Ecto neural progenitor cell (in vitro differentiated cells): ENCODE results near the gene TBC1D21.
"Not testable (repeated sequence)": the region's sequence is repeated elsewhere in the genome, so short reads cannot be mapped to it uniquely, and the experiment has no call there.

ENCODE experiments used
- DNase-seq: peaks from one replicate; pipeline ENCODE4 v3.0.0-alpha.2; 2018; ENCODE audit warnings: low spot score

TBC1D21 gene

DNA sequence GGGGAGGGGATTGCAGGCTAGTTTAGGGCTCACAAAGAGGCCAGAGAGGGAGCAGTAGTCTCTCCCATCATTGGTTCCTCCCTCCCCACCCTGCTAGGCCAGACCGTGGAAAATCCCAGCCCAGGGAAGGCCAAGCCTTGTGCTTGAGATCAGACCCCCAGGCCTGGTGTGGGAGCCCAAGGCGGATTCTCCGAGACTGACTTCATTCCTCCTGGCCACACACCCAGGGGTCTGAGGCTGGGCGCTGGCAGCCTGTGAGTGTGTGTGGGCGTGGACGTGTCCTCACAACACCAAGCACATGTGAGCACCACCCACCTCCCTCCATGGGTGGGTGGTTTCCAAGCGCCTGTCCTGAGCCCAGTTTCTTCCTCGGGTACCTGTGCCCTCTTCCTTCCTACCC is 57.0 kb downstream of the TBC1D21 start:
- DNase-seq = no peak

DNA sequence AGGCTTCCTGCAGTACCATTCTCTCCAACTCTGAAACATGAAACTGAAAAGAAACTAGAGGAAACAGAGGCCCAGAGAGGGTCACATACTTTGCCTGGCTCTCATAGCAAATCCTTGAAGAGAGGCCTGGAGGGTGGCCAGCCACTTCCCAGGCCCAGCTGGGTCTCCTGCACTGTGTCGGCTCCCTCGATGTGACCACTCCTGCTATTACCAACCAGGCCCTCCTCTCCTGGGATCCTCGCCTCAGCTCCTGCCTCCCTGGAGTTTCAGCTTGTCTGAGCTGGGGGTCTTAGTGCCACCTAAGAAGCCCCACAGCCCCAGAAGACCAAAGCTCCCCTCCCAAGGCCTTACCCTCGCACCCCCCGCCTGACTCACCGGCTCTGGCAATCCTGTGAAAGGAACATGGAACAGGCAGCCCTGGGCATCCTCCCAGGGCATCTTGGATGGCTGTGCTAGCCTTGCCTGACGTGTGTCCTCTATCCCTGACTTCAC is 57.5 kb downstream of the TBC1D21 start:
- DNase-seq = no peak

DNA sequence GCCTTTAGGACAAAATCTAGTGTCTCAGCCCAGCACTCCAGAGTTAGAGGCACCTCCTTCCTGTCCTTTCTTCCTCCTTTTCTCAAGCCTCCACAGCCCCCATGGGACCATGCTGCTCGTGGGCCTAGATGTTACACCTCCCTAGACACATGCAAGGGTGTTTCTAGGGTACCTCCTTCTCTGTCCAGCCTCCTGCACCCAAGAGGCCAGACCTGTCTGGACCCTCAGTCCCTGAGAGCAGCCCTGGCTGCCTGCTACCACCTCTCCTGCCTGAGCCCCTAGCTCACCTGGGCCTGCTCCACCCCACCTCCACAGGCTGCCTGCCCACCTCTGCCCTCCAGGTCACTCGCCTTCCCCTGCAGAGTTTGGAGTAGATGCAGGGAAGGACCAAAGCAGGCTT is 58.1 kb downstream of the TBC1D21 start:
- DNase-seq = no peak

DNA sequence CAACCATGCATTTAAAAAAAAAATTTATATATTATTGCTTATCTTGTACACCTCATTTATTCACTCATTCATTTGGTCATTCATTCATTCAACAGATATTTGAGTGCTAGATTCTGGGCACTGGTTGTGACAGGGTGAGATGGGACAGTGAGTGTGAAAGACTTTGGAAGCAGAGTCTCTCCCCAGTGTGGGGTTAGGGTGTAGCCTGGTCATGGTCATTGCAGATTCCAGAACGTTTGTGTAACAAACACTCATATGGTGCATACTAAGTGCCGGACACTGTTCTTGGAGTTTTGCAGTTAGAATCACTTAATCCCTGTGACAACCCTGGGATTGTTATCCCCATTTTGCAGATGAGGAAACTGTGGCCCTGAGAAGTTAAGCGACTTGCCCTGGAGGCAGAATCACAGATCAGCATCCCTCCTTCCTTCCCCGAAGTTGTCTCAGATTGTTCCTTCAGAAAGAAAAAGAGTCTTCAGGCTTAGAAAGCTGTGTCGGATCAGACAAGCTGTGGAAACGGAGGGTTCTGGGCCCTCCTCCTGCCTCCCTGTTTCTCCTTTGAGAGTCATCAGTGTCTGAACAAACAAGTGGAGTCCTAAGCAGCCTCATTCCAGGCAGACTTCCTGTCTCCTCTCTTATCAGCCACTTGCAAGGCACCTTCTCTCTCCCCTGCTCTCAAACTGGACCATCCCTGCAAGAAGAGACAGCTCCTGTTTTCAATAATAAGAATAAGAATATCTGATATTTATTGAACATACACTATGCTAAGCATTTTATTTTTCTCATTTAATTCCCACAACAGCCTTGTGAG is 59.2 kb downstream of the TBC1D21 start:
- DNase-seq = no peak

DNA sequence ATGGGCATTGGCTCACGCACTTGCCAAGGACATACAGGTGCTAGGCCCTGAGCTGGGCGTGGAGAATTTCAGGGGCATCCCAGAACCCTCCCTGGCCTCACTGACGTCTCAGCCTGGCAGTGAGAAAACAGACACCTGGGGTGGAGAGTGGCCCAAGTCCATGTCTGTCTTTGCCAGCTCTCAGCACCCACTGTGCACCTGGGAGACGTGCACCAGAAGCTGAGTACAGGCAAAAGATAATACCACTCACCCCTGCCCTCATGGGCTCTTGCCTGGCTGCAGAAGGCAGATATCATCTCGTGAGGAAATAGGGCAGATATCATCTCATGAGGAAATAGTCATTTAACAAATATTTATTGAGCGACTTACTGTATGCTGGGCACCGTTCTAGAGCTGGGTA is 60.9 kb downstream of the TBC1D21 start:
- DNase-seq = no peak

DNA sequence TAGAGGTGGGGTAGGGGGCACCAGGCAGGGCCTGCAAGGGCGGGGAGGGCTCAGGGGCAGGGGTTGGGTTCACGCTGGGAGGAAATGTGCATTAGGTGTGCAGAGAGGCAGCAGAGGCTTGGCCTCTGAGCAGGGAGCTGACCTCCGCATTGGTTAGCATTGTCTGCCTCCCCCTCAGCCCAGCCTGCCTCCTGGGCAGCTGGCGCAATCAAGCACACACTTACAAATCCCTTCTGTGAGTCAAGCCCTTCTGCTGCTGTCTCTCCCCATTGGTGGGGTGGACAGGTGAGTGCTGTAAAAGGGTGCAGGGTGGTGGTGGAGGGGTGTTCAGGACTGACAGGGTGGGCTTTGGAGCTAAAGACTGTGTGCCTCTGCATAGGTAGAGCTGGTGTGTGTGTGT is 62.2 kb downstream of the TBC1D21 start:
- DNase-seq = no peak

DNA sequence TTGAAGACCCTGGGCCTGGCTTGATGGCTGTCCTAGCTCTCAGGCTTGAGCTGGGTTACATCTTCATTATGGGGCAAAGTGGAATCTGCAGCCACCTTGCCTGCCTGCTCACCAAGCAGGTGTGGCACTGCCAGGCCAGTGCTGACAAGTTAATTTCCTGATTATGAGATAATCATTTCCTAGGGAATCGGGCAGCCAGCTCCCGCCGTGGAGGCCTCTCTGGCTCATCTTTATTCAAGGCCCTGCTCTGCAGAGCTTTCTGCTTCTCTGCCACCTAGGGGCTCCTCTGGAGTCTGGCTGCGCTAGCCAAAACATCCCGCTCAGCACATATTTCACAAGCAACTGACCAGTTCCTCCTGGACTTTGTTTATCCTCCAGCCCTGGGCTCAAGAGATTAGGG is 62.8 kb downstream of the TBC1D21 start:
- DNase-seq = no peak

DNA sequence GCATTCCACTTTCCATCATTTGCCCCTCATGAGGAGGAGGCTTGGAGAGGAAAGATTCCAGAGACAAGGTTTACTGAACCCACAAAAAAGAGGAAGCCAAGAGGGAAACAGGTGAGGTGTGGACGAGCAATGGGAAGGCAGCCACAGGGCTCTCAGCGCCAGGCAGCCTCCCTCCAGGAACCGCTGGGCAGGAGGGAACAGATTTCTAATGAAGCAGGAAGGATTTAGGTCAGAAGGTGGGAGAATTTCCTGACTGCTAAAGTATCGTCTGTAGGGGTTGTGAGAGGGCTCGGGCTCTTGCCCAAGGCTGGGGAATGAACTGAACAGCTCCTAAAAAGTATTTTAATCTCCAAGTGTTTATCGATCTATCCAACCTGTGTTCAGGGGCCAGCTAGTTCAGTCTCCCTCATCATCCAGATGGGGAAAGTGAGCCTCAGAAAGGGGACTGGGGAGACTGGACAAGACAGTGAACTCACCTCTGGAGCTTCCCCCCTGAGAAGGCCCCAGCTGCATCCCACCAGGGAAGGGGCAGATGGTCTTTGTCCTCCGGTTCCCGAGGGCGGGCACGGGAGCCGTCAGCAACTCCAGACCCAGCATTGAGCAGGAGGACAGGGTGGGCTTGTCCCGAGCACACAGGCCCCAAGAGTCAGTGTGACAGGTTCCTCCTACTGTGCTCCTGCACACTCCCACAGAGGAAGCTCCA is 63.4 kb downstream of the TBC1D21 start:
- no peak for DNase-seq

DNA sequence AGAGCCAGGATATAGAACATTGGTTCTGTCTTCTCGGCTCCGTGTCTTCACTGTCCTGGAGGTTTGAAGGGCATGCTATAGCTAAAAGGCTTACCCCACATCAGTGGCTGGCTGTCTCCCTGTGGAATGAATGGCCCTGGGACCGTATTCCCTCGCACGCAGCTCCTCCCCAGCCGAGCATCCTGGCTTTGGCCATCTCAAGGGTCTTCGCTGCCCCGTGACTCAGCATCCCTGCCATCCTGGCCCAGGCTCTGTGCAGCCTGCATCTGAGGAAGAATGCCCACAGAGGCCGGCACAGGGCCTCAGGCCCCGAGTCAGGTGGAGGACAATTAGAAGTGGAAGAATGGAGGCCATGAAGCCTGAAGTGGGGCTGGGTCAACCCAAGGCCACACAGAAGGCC is 63.9 kb downstream of the TBC1D21 start:
- no peak for DNase-seq

DNA sequence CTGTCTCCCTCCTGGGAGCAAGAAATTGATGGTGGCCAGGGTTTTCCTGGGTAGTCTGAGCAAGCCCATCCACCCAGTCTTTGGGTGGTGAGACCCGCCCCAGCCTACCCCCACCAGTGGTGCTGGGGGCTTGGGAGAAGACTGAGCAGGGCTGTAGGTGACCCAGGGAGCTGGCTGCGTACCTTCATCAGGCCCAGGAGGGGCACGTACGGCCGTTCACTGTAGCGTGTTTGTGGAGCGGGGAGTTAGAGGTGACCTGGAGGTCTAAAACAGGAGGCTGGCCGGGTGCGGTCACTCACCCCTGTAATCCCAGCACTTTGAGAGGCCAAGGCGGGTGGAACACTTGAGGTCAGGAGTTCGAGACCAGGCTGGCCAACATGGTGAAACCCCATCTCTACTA is 64.4 kb downstream of the TBC1D21 start:
- no peak for DNase-seq

DNA sequence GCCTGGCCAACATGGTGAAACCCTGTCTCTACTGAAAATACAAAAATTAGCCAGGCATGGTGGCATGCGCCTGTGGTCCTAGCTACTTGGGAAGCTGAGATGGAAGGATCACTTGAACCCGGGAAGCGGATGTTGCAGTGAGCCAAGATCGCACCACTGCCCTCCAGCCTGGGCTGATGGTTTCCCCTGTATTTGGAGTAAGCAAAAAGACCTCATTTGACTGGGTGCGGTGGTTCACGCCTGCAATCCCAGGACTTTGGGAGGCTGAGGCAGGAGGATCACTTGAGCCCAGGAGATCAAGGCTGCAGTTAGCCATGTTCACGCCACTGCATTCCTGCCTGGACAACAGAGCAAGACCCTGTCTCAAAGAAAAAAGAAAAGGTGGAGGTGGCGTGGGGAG is 65.2 kb downstream of the TBC1D21 start:
- not testable (repeated sequence) for DNase-seq
